HG03095 (cell line): ENCODE results near the gene CFAP54.
A peak's percentile ranks its signal among the peaks of the same experiment; 100 is the strongest.
"Not testable (repeated sequence)": the region's sequence is repeated elsewhere in the genome, so short reads cannot be mapped to it uniquely, and the experiment has no call there.

Experiments used
- ATAC-seq: cut with Tn5 transposase; IDR thresholded peaks from one replicate; pipeline ENCODE4 v1.9.1; 2021; ENCODE audit warnings: moderate library complexity; ENCODE audit not compliant: unreplicated experiment

The CFAP54 gene

DNA sequence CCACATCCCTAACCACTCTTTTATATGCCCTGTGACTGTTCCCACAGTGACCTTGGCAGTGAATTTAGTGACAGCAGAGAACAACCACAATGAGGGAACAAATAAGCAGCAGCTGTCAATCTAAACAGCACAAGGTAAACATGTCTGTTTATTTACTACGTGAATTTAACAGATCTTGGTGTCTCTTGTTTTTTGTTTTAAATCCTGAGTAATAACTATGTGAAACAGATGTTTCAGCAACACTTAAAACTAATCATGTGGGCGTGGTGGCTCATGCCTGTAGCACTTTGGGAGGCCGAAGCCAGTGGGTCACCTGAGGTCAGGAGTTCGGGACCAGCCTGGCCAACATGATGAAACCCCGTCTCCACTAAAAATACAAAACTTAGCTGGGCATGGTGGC is 17.0 kb upstream of the CFAP54 start:
- no peak for ATAC-seq

DNA sequence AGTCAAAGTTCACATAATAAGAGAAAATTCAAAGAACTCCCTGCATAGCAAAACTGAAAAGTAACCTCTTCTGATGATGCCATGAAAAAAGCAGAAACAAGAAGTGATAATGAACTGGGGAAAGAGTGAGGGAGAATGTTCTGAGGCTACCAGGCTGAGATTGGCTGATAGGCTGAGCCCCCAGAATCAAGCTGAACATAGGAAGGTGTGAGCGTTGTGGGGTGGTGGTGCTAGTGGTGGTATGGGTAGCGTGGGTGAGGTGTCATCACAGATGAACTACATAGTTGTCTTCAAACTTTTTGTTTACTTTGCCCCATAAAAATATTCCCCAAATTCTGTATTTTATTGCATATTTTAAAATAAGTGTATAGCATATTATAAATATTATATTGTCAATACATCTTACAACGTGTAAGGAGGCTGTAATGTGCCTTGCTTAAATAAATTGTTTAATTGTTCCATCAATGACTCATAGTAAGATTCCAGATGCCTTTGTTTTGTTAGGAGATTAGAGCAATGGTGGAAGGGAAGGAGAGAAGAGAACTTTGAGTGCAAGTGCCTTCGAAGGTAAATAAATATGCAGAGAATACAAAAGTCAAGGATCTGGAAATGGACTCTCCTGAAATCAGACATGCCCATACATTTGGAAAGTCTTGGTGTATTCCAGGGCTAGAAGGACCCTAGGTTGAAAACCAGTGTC is 15.8 kb upstream of the CFAP54 start:
- ATAC-seq, result no peak

DNA sequence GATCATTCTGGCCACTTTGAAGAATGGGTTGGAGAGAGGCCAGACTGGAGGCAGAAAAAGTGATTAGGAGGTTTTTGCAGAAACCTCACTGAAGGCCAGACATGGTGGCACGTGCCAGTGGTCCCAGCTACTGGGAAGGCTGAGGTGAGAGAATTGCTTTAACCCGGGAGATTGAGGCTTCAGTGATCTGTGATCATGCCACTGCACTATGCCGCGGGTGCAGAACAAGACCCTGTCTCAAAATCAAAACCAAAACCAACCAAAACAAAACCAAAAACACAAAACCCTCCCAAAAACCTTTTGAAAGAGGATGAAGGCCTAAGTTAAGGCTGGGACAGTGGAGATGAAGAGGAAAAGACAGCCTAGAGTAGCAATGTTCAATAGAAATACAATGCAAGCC is 15.2 kb upstream of the CFAP54 start:
- no peak for ATAC-seq

DNA sequence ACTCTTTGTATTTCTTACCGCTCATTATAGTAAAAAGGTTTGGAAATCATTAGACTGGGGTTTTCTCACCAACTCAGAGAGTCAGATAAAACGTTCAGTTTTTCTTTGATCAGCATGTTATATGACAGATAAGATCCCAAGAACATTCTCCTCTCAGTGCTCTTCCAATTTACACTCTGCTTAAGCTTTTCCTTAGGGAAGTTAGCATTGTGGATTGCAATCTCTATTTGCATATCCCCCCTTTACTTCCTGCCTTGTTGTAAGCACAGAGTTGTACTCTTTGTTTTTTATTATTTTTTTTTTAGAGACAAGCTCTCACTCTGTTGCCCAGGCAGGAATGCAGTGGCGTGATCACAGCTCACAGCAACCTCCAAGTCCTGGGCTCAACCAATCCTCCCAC is 11.4 kb upstream of the CFAP54 start:
- ATAC-seq, result no peak

DNA sequence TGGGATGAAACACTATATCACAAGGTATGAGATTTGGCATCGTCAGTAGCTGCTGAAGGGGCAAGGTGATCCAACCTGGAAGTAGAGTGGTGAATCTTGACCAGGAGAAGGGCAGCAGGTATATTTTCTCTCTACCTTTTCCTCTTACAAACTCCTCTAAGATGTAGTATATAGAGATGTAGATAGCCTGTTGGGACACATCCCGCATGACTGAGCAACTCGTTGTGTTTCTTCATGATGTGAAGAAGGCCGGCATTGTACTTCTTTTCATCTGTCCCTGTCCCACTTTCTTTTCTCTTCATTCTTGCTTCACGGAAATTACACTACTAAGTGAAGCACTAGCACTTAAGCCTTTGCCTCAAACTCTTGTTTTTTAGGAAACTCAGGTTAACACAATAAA is 7.3 kb upstream of the CFAP54 start:
- no peak for ATAC-seq

DNA sequence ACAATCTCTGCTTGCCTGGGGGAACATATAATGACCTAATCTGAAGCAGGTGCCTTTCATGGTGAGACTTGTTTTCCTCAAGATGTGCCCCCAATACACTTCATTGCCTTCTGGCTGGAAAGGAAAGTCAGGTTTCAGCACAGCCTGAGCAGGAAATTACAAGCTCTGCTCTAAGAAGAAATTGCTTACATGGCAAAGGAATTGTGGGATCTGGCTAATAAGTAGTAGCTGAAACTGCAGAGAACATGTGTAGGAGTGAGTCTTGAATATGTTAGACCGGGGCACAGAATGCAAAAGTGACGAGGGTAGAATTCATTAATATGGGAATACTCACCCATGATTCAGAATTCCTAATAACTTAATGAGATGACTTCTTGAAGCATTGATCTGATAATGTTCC is 6.3 kb upstream of the CFAP54 start:
- no peak for ATAC-seq

DNA sequence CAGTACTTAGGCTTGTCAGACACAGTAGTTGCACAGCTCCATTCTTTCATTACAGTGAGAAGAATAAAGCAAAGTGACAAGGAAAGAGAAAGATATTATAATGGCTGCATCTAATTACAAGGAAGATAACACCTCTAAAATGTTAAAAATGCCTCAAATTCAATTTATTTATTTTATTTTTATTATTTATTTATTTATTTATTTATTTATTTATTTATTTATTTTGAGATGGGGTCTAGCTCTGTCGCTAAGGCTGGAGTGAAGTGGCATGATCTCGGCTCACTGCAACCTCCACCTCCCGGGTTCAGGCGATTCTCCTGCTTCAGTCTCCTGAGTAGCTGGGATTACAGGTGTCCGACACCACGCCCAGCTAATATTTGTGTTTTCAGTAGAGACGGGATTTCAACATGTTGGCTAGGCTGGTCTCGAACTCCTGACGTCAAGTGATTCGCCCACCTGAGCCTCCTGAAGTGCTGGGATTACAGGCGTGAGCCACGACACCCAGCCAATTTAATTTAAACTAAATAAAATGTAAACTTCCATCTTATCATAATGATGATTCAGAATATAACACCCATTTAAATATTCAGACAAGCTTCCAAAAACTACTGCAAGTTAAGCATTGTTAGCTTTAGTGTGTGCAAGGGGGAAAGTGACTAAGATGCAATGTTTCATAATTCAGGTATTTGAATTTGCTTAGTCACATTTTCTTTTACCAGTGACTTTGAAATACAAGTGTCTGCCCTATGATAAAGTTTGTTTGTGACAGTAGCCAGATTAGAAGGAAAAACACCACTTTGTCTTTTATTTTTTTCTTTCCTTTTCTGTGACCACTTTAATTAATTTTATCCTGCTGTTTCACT is 2.4 kb upstream of the CFAP54 start:
- ATAC-seq, result no peak

DNA sequence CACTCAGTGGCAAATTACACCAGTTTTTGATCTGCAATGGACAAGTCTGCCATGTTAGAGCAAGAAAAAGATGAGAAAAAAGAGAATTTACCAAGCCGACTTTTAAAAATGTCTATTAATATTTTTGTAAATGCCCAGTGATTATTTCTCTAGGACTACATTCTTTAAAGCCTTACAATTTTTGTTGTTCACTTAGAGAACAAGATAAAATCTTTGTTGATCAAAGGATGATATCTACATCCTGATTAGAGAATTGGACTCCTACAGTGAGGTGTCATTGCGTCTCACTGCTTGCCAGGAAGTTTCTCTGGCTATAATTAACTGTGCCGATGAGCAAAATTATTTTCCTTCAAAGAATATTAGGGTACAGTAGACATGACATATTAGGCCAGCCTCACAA is 1.7 kb upstream of the CFAP54 start:
- no peak for ATAC-seq

DNA sequence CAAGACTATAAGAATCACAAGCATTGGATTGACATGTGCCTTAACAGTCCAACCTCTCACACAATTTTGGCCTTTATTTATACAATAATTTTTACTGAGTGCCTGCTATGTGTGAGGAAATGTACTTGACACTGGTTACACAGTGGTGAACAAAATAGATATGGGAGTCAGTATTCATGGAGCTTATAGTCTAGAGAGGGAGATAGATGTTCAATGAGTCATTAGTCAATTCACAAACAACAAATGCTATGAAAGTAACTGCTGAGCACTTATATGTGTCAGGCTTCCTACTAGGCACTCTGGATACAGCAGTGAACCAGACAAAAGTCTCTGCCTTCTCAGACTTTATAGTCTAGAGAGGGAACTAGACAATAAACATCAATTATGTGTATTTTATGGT is 3.7 kb downstream of the CFAP54 start:
- ATAC-seq, result no peak

DNA sequence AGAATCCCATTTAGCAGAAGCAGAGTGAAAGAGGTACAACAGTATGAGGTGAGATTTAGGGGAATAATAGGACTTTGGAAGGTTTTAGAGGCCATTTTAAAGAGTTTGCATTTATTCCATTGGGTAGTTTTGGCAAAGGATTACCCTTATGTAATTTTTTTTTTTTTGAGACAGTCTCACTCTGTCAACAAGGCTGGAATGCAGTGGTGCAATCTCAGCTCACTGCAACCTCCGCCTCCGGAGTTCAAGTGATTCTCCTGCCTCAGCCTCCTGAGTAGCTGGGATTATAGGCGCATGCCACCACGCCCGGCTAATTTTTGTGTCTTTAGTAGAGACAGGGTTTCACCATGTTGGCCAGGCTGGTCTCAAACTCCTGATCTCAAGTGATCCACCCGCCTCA is 4.8 kb downstream of the CFAP54 start:
- ATAC-seq, result not testable (repeated sequence)

DNA sequence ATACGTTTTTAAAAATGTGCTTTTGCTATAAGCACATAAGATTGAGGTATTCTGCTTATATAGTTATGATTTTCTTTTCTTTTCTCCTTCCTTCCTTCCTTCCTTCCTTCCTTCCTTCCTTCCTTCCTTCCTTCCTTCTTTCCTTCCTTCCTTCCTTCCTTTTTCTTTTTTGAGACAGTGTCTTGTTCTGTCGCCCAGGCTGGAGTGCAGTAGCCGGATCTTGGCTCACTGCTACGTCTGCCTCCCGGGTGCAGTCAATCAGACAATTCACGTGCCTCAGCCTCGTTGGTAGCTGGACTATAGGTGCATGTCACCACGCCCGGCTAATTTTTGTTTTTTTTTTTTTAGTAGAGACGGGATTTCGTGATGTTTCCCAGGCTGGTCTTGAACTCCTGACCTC is 5.8 kb downstream of the CFAP54 start:
- no peak for ATAC-seq

DNA sequence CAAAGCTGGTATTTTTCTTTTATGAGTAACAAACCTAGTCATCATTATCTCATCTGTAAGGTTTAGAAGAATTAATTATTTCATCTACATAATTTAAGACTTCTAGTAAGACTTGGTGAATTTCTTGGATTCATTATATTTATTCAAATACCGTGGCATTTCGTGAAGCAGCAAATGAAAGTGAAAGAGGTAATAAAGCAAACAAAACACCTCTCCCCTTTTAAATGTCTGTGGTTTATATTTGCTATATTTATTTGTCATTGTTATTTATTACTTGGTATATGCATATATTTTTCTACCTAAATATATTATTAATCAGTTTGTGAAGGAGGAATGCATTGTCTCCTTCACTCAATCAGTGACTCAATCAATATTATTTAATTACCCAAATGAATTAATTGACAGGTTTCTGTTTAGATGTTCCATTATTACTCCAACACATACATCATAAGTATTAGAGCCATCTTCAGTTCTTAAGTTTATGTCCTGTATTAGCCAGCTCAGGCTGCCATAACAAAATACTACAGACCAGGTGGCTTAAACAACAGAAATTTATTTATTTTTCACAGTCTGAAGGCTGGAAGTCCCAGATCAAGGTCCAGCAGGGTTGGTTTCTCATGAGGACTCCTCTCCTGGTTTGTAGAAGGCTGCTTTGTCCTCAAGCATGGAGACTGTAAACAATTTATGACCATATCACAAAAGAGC is 6.6 kb downstream of the CFAP54 start:
- no peak for ATAC-seq

DNA sequence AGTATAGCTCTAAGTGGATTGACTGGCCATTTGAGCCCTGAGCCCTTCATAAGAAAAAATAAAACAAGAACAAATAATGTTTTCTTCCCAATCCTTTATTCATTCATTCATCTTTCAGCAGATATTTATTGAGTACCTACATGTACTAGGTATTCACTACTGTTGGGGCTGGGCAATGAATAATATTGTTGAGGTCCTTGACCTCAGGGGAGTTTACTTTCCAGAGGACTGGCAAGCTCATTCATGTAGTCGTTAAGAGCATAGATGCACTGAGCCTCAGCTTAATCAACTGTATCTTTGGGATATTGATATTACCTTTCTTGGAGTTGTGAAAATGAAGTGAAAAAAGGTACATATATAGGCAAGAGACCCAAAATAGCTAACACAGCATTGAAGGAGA is 7.6 kb downstream of the CFAP54 start:
- no peak for ATAC-seq

DNA sequence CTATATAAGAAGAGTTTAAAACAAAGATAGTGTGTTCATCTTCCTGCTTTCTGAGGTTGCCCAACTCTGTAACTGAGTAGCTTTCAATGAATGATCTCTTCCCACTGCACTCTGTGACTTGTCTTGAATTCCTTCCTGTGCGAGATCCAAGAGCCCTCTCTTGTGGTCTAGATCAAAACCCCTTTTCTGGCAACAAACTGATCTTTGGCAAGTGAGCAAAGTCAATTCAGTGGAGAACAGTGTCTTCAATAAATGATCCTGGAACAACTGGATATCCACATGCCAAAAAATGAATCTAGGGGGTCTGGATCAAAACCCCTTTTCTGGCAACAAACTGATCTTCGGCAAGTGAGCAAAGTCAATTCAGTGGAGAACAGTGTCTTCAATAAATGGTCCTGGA is 8.5 kb downstream of the CFAP54 start:
- no peak for ATAC-seq

DNA sequence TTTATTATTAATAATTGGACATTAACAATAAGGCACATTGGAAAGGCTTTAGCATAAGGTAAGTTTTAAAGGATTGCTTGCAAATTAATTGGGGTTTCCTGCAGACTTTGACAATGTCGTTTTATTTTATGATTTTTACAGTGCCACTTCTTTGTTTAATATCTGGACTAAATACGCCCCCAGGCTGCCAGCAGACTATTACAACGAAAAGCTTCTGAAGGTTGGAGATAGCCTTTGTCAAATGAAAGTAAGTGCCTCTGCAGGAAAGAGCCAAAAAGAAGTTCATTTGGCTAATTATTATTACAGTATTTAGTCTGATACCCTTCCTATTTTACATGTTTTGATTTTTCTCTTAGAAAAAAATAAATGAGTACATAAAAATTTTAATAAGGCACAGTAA is 11.3 kb downstream of the CFAP54 start:
- no peak for ATAC-seq

DNA sequence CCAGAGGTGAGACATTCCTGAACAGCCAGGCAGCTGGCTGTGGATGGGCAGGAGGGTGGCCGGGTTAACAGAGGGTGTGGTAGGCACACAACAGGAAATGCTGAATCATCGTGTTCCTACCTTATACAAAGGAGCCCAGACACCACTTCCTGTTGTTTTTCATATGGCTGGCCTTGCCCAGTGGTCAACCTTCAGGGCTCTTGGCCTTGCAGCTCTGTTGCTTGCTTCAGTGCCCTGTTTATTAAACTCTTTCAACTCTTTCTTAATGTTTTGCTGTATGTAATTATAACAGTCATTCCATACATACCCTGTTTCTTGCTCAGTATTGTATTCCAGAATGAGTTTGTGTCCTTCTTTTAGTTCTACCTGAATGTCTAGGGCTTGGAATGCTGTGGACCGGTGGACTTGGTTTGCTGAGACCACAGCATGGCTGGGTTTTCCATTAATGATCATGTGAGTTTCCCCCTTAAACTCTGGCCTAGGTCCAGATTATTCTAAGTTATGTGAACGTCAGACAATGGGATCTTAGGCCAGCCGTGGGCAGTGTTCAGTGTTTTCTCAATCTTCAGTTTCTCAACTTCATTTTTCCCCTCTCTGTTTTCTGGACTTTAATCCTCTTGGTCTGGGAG is 11.9 kb downstream of the CFAP54 start:
- peak; percentile 69 for ATAC-seq

DNA sequence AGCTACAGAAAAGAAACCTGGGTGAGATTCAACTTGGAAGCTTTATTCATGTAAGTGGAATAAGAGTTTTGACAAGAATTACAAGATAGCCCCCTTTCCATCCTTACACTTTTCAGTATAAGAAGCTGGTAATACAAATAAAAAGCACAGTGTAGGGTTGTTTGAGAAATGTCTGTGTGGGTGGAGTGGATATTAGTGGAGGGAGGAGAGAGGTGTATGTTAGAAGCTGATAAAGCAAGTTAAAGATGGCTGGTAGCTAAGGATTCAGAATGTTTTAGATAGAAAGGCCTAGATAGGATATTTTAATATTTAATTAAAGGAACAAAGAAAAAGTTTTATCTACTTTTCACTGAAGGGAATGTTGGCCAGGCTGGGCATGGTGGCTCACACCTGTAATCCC is 12.5 kb downstream of the CFAP54 start:
- ATAC-seq, result no peak

DNA sequence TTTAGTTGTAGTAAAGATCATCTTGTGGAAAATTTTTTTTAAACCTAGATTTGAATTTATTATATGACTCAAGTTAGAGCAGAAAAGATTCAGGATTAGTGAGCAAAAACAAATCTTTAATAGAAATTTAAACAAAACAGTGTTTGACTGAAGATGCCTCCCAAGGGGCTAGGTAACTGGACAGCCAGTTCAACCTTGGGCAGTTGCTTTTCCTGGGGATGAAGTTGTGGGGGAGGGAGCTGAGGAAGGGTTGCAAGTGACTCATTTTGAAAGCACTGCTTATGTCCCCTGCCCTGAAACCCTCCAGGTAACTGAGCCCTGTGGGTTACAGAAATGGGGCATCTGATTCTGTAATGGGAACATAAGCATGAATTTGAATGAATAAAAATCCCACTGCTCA is 13.1 kb downstream of the CFAP54 start:
- ATAC-seq, result peak; percentile 63

DNA sequence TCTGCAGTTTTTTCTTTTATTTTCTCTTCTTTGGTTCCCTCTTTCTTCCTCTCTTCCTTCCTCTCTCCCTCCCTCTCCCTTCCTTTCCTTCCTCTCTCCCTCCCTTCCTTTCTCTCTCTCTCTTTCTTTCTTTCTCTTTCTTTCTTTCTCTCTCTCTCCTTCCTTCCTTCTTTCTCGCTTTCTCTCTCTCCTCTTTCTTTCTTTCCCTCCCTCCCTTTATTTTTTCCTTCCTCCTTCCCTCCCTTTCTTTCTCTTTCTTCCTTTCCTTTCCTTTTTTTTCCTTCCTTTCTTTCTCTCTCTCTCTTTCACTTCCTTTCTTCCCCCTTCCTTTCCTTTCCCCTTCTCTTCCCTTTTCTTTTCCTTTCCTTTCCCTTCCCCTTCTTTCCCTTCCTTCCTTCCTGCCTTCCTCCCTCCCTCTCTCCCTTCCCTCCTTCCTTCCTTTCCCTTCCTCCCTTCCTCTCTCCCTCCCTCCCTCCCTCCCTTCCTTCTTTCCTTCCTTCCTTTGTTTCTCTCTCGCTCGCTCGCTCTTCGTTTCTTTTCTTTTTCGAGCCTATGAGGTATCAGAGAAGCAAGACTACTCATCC is 13.7 kb downstream of the CFAP54 start:
- ATAC-seq, result no peak

DNA sequence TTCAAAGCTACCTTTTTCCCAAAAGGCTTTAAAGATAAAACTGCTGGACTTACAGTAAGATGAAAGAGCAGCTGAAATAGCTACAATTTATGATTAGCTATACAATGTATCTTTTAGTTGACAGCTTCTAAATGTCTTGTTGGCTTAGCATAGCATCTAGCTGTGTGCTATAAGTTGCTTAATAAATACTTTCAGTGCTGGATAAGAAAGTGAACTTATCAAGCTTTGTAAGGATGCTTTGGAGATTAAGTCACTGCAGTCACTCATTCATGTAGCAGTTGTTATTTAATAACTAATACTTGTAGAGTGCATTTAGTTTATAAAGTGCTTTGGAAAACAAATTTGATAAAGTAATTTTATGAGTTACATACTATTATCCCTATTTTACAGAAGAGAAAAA is 14.6 kb downstream of the CFAP54 start:
- no peak for ATAC-seq

DNA sequence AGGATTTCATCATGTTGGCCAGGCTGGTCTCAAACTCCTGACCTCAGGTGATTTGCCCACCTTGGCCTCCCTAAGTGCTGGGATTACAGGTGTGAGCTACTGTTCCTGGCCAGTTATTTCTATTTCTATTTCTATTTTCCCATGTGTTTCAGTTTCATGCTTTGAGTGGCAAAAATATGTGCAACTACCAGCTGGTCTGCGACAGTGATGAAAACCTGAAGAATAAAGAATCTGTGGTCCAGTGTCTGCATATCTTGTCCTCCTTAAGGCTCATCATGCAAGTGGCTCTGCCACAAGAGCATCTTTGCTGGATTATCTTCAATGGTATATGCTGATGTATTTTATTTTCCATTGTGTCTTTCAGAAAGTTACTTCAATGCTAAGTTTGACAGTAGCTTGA is 17.4 kb downstream of the CFAP54 start:
- no peak for ATAC-seq
